Stimulated activated CD8-positive, alpha-beta memory T cell treated with anti-CD3 and anti-CD28 coated beads, Interleukin-12 subunit alpha, Interleukin-12 subunit beta, amount 100 ng/mL, for 4 hours (primary cell): Measurements from ENCODE around the gene IL2RA.
"Not testable (repeated sequence)": the region's sequence is repeated elsewhere in the genome, so short reads cannot be mapped to it uniquely, and the experiment has no call there.

Experiments used
- DNase-seq: peaks from one replicate; pipeline ENCODE4 v3.0.0-alpha.2; 2020; ENCODE audit warnings: low read depth

IL2RA gene

GRCh38 chr10:6056411-6057135, 5.6 kb downstream of the IL2RA start:
- no peak for DNase-seq

GRCh38 chr10:6055929-6056328, 6.2 kb downstream of the IL2RA start:
- DNase-seq: no peak

GRCh38 chr10:6054884-6055283, 7.3 kb downstream of the IL2RA start:
- no peak for DNase-seq

GRCh38 chr10:6053816-6054631, 8.1 kb downstream of the IL2RA start:
- no peak for DNase-seq

GRCh38 chr10:6053303-6053702, 8.9 kb downstream of the IL2RA start:
- no peak for DNase-seq

- DNase-seq: peak; percentile 73
Observed at GRCh38 chr10:6052247-6053221, 9.6 kb downstream of the IL2RA start.

- DNase-seq: peak; percentile 81
Observed at GRCh38 chr10:6050801-6051445, 11.2 kb downstream of the IL2RA start.

- DNase-seq: no peak
Observed at GRCh38 chr10:6049031-6049400, 13.2 kb downstream of the IL2RA start.

GRCh38 chr10:6048281-6049030, 13.7 kb downstream of the IL2RA start:
- no peak for DNase-seq

GRCh38 chr10:6047847-6048246, 14.3 kb downstream of the IL2RA start:
- DNase-seq: no peak

- DNase-seq: no peak
Observed at GRCh38 chr10:6046773-6047611, 15.2 kb downstream of the IL2RA start.

- no peak for DNase-seq
Observed at GRCh38 chr10:6045878-6046772, 16.0 kb downstream of the IL2RA start.

GRCh38 chr10:6045314-6045848, 16.8 kb downstream of the IL2RA start:
- no peak for DNase-seq

GRCh38 chr10:6044751-6045313, 17.3 kb downstream of the IL2RA start:
- no peak for DNase-seq

- no peak for DNase-seq
Observed at GRCh38 chr10:6044060-6044459, 18.1 kb downstream of the IL2RA start.

GRCh38 chr10:6043377-6043776, 18.8 kb downstream of the IL2RA start:
- DNase-seq: not testable (repeated sequence)

- no peak for DNase-seq
Observed at GRCh38 chr10:6040205-6040604, 22.0 kb downstream of the IL2RA start.

- no peak for DNase-seq
Observed at GRCh38 chr10:6039711-6040110, 22.5 kb downstream of the IL2RA start.
